Bronchial epithelial cell (primary cell): Measurements from ENCODE around the gene HERC2. TPM values are rescaled to one million over a fixed set of nuclear protein-coding genes. Genes with fewer than 3 reads are reported as not detected.

Source experiments
- DNase-seq: peaks from one replicate; pipeline ENCODE4 v3.0.0-alpha.2; 2010; ENCODE audit warnings: low read depth
- FAIRE-seq: peaks from 2 replicates; lab custom pipeline; 2011; peaks lifted over from hg19 to GRCh38; lab: Jason Lieb, UNC
- H3K27me3 ChIP-seq: 2 replicates; pipeline ENCODE4 v1.5.1; 2011; ENCODE audit warnings: low read length; ENCODE audit not compliant: control insufficient read depth, insufficient read depth
- H3K36me3 ChIP-seq: 2 replicates; pipeline ENCODE4 v1.5.1; 2011; ENCODE audit warnings: low read length; ENCODE audit not compliant: control insufficient read depth, insufficient read depth
- H3K4me3 ChIP-seq: 2 replicates; pipeline ENCODE4 v1.5.1; 2011; ENCODE audit warnings: mild to moderate bottlenecking, low read depth, low read length, control low read depth
- total RNA-seq: library from RNA; depleted of rRNA; stranded (reverse); fragments of >200 nt; gene quantifications from 2 replicates; pipeline ENCODE4 v1.2.1, GENCODE V29; 2014
- TF ChIP-seq, protein P1 (sequence below): IDR thresholded peaks from 2 replicates; pipeline ENCODE4 v1.5.1; 2011; ENCODE audit warnings: mild to moderate bottlenecking, moderate library complexity, low read length, control low read depth, inconsistent platforms; ENCODE audit not compliant: insufficient read depth, severe bottlenecking

HERC2 gene
- total RNA-seq, 1 donor from 2014 or later, result 22.6 TPM

DNA sequence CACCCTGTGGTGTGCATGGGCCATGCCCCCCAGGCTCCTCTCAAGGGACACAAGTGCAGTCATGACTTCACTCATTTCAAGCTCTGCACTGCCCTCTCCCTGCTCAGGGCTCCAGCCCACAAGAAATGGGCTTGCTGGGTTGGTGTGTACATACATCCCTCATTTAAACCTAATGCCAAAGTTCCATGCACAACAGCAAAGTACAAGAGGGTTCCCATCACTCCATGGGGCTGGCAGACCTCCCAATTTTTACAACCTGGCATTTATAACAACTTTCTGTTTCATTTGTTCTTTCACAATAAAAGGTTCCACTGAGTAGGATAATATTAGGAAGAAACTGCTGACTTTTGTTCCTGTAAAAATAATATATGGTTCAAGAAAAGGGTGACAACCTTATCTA lies 54.3 kb downstream of the HERC2 start:
- FAIRE-seq, result no peak
- H3K4me3 ChIP-seq, result no peak overlapping the region

GRCh38 chr15:28265334-28266019 lies 56.5 kb downstream of the HERC2 start:
- FAIRE-seq (no peak), DNase-seq (no peak)
- no peaks in the 10 kb centered on the region for H3K27me3 ChIP-seq
- no peak overlapping the region for H3K4me3 ChIP-seq
- TF ChIP-seq, protein P1, sequence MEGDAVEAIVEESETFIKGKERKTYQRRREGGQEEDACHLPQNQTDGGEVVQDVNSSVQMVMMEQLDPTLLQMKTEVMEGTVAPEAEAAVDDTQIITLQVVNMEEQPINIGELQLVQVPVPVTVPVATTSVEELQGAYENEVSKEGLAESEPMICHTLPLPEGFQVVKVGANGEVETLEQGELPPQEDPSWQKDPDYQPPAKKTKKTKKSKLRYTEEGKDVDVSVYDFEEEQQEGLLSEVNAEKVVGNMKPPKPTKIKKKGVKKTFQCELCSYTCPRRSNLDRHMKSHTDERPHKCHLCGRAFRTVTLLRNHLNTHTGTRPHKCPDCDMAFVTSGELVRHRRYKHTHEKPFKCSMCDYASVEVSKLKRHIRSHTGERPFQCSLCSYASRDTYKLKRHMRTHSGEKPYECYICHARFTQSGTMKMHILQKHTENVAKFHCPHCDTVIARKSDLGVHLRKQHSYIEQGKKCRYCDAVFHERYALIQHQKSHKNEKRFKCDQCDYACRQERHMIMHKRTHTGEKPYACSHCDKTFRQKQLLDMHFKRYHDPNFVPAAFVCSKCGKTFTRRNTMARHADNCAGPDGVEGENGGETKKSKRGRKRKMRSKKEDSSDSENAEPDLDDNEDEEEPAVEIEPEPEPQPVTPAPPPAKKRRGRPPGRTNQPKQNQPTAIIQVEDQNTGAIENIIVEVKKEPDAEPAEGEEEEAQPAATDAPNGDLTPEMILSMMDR, result no peak
- H3K36me3 ChIP-seq, result peaks cover 16% of the 10 kb centered on the region

More for the DNA sequence above, 54.3 kb downstream of the HERC2 start:
- Histone ChIP-seq H3K27me3 (no peaks in the 10 kb centered on the region), H3K36me3 (peaks cover 14% of the 10 kb centered on the region)
- DNase-seq, result no peak
- TF ChIP-seq, protein P1, result no peak

- no peak overlapping the region for H3K4me3 ChIP-seq
- TF ChIP-seq, protein P1, result no peak
- DNase-seq (no peak), FAIRE-seq (no peak)
- H3K27me3 ChIP-seq, result no peaks in the 10 kb centered on the region
- peaks cover 15% of the 10 kb centered on the region for H3K36me3 ChIP-seq
These were observed 57.8 kb downstream of the HERC2 start for GRCh38 chr15:28264166-28264565.

GRCh38 chr15:28262438-28262837 lies 59.5 kb downstream of the HERC2 start:
- DNase-seq (no peak), FAIRE-seq (no peak)
- Histone ChIP-seq H3K36me3 (peaks cover 7% of the 10 kb centered on the region), H3K4me3 (no peak overlapping the region), H3K27me3 (no peaks in the 10 kb centered on the region)
- TF ChIP-seq, protein P1, result no peak

GRCh38 chr15:28260722-28261121 lies 61.3 kb downstream of the HERC2 start:
- DNase-seq (no peak), FAIRE-seq (peak; percentile 50)
- TF ChIP-seq, protein P1, result no peak
- peaks cover 9% of the 10 kb centered on the region for H3K36me3 ChIP-seq
- H3K27me3 ChIP-seq, result no peaks in the 10 kb centered on the region
- no peak overlapping the region for H3K4me3 ChIP-seq

DNA sequence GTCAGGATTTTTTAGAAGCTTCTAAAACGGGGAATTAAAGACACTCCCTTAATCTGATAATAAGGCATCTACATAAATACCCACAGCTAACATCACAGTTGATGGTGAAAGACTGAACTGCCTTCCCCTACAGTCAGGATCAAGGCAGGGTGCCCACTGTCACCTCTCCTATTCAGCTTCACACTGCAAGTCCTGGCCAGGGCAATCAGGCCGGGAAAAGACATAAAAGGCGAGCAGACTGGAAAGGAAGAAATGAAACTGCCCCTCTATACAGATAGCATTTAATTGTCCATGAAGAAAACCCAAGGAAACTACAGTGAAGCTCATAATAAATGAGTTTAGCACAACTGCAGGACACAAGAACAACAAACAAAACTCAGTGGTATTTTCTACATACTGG lies 61.7 kb downstream of the HERC2 start:
- DNase-seq (no peak), FAIRE-seq (no peak)
- Histone ChIP-seq H3K27me3 (no peaks in the 10 kb centered on the region), H3K36me3 (peaks cover 9% of the 10 kb centered on the region), H3K4me3 (no peak overlapping the region)
- TF ChIP-seq, protein P1, result no peak
